Measurements from ENCODE around the gene SYNE3. TPM values are rescaled to one million over a fixed set of nuclear protein-coding genes. Genes with fewer than 3 reads are reported as not detected.

Gene SYNE3
- total and polyA plus RNA-seq, 2 of the 8 experiments (the other 6 are each of a cell fraction or from before 2014, with no cell fraction given): under 0.01 TPM; not detected in 1

GRCh38 chr14:95525999-95526398 lies 9.5 kb upstream of the SYNE3 start:
- H4K8ac ChIP-seq (ENCODE audit: extremely low read depth, insufficient read depth, low read length): no peak overlapping the region
- WGBS, 2 experiments (ENCODE audit: extremely low coverage in 1 of 2, insufficient coverage in 1 of 2, insufficient read length in 1 of 2, insufficient replicate concordance in 2 of 2, low coverage in 1 of 2, low lambda C conversion rate in 2 of 2, missing lambda C conversion rate in 1 of 2): 81% methylated on average over 5 of the region's 5 CpGs; no CpG with 5 or more reads in 1 of the 2 experiments
- no peak overlapping the region for H3K56ac ChIP-seq (replicated peaks; ENCODE audit: insufficient read length, low read depth, low read length)
- POLR2A ChIA-PET (ENCODE audit: partially characterized antibody): interaction anchor here (1.0 to 1.4 kb wide), 4 partner anchors 8 to 513 kb away, joined by 3 to 7 read pairs (median 4); no protein-coding TSS in a partner anchor
- H4K5ac ChIP-seq (ENCODE audit: insufficient read length, low read depth, low read length): no peak overlapping the region
- FAIRE-seq (no peak), DNase-seq (ENCODE audit: low read depth in 1 of 2, low spot score in 2 of 2) (no peak)
- H3K9me3 ChIP-seq (ENCODE audit: insufficient read depth in 2 of 2, low read depth in 1 of 2, low read length in 1 of 2): no peaks in the 10 kb centered on the region
- no peak overlapping the region for H2AK5ac ChIP-seq (ENCODE audit: low read depth, low read length)
- peaks cover 5% of the 10 kb centered on the region for H3K79me1 ChIP-seq (ENCODE audit: low read depth, low read length)
- H2BK20ac ChIP-seq (ENCODE audit: low read length): no peak overlapping the region
- peaks cover 2 to 20% of the 10 kb centered on the region in 2 experiments; a peak in 3 of 4 replicates for H3K79me2 ChIP-seq (ENCODE audit: control insufficient read depth in 1 of 2, insufficient read depth in 2 of 2, low read length in 2 of 2)
- no peak overlapping the region for H3K23ac ChIP-seq (ENCODE audit: insufficient read length)
- no peak overlapping the region for H2AFZ ChIP-seq (ENCODE audit: low read length)
- peaks cover 0 to 9% (median 0%) of the 10 kb centered on the region in 4 experiments; a peak in 2 of 7 replicates for H3K4me1 ChIP-seq (replicated peaks in 1 of 4; ENCODE audit: control insufficient read depth in 3 of 4, insufficient read depth in 4 of 4, low read length in 3 of 4)
- no peak overlapping the region for H3K18ac ChIP-seq (ENCODE audit: extremely low read depth, low read length)
- H2BK5ac ChIP-seq (ENCODE audit: low read depth, low read length): no peak overlapping the region
- H3K4me3 ChIP-seq (ENCODE audit: extremely low read depth in 1 of 4, insufficient read depth in 2 of 4, low read depth in 3 of 4, low read length in 4 of 4): no peak overlapping the region
- H3K27ac ChIP-seq (ENCODE audit: low read depth, low read length): no peak overlapping the region
- no peak overlapping the region for H4K91ac ChIP-seq (replicated peaks; ENCODE audit: insufficient read length, low read length)
- H3K14ac ChIP-seq (ENCODE audit: insufficient read length): no peak overlapping the region
- no peak overlapping the region for H3K9ac ChIP-seq (replicated peaks in 1 of 4; ENCODE audit: extremely low read depth in 1 of 4, low read depth in 3 of 4, low read length in 3 of 4)
- H4K20me1 ChIP-seq (replicated peaks in 1 of 2; ENCODE audit: control insufficient read depth in 1 of 2, insufficient read depth in 2 of 2, low read length in 2 of 2): peaks cover 7% of the 10 kb centered on the region in 2 experiments
- H3K4me2 ChIP-seq (ENCODE audit: insufficient read depth in 1 of 2, low read depth in 2 of 2, low read length in 2 of 2): no peak overlapping the region; a peak in 1 of 4 replicates
- no peak overlapping the region for H2BK120ac ChIP-seq (replicated peaks; ENCODE audit: low read depth, low read length)
- H3K4ac ChIP-seq (replicated peaks; ENCODE audit: insufficient read length, low read depth, low read length): no peak overlapping the region
- H2BK15ac ChIP-seq (ENCODE audit: low read length): no peak overlapping the region
- no peaks in the 10 kb centered on the region for H3K23me2 ChIP-seq (ENCODE audit: low read depth, low read length)
- no peaks in the 10 kb centered on the region for H3K27me3 ChIP-seq (replicated peaks in 1 of 4; ENCODE audit: control insufficient read depth in 3 of 4, extremely low read depth in 1 of 4, insufficient read depth in 3 of 4, low read length in 3 of 4)
- CTCF ChIA-PET (ENCODE audit: partially characterized antibody): interaction anchor here (1.0 to 4.1 kb wide), 22 partner anchors 10 to 158 kb away, joined by 3 to 44 read pairs (median 8); partner anchors contain the start of gene SYNE3
- H3K36me3 ChIP-seq (ENCODE audit: control insufficient read depth in 2 of 4, insufficient read depth in 4 of 4, low read length in 3 of 4): no peaks in the 10 kb centered on the region
- H2BK12ac ChIP-seq (ENCODE audit: low read depth, low read length): no peak overlapping the region

All from H1 (cell line).